H1 (cell line): ENCODE results near the gene PIGV.

Experiments
- RAD21 ChIP-seq, 2 experiments: IDR thresholded peaks in 1 of 2; conservative IDR thresholded peaks in 1 of 2; 2 replicates each; pipeline ENCODE4 v1.6.1; 2011; ENCODE audit warnings: low read depth in 2 of 2, low read length in 2 of 2, improper control_type of control experiment in 1 of 2, inconsistent platforms in 1 of 2, mild to moderate bottlenecking in 1 of 2, moderate library complexity in 1 of 2
- TBP ChIP-seq: IDR thresholded peaks from 2 replicates; pipeline ENCODE4 v1.6.1; 2011; ENCODE audit warnings: low read depth, low read length, improper control_type of control experiment
- TF ChIP-seq, protein P1 (sequence below), 3 experiments: IDR thresholded peaks; 1 replicate in 2 of 3; 2 replicates in 1 of 3; pipeline versions ENCODE4 v1.5.1 to v1.6.1; 2011; ENCODE audit warnings: low read length in 3 of 3, mild to moderate bottlenecking in 3 of 3, inconsistent platforms in 2 of 3, low read depth in 1 of 3, moderate library complexity in 1 of 3; ENCODE audit not compliant: insufficient read depth in 1 of 3; ENCODE audit errors: control extremely low read depth in 1 of 3

DNA sequence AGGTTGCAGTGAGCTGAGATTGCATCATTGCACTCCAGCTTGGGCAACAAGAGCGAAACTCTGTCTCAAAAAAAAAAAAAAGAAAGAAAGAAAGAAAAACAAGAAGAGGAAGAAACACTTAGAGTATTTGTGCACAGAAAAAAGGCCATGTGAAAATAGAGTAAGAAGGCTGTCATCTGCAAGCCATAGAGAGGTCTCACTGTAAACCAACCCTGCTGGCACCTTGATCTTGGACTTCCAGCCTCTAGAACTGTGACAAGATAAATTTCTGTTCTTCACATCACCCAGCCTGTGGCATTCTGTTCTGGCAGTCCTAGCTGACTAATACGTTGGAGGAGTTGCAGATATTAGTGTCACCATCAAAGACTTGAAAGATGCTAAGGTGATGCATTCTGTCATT lies 26.6 kb downstream of the PIGV start:
- TF ChIP-seq TBP (no peak), RAD21 (IDR thresholded peaks at IDR 0.05 in 1 of 2, conservative IDR thresholded peaks at IDR 0.05 in 1 of 2; ENCODE audit: low read depth in 2 of 2, low read length in 2 of 2) (no peak)
- TF ChIP-seq, protein P1, sequence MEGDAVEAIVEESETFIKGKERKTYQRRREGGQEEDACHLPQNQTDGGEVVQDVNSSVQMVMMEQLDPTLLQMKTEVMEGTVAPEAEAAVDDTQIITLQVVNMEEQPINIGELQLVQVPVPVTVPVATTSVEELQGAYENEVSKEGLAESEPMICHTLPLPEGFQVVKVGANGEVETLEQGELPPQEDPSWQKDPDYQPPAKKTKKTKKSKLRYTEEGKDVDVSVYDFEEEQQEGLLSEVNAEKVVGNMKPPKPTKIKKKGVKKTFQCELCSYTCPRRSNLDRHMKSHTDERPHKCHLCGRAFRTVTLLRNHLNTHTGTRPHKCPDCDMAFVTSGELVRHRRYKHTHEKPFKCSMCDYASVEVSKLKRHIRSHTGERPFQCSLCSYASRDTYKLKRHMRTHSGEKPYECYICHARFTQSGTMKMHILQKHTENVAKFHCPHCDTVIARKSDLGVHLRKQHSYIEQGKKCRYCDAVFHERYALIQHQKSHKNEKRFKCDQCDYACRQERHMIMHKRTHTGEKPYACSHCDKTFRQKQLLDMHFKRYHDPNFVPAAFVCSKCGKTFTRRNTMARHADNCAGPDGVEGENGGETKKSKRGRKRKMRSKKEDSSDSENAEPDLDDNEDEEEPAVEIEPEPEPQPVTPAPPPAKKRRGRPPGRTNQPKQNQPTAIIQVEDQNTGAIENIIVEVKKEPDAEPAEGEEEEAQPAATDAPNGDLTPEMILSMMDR (IDR thresholded peaks at IDR 0.05; ENCODE audit: control extremely low read depth in 1 of 3, insufficient read depth in 1 of 3, low read depth in 1 of 3, low read length in 3 of 3) = no peak
